Epidermal melanocyte (primary cell): ENCODE measurements around the gene AOAH.
"Not testable (repeated sequence)": the region's sequence is repeated elsewhere in the genome, so short reads cannot be mapped to it uniquely, and the experiment has no call there.

Experiments
- DNase-seq: peaks from one replicate; pipeline ENCODE4 v3.0.0; 2011; ENCODE audit warnings: low spot score; ENCODE audit not compliant: insufficient read length

The AOAH gene

GRCh38 chr7:36658335-36659171, 65.7 kb downstream of the AOAH start:
- DNase-seq = no peak

GRCh38 chr7:36657036-36657660, 67.1 kb downstream of the AOAH start:
- no peak for DNase-seq

DNA sequence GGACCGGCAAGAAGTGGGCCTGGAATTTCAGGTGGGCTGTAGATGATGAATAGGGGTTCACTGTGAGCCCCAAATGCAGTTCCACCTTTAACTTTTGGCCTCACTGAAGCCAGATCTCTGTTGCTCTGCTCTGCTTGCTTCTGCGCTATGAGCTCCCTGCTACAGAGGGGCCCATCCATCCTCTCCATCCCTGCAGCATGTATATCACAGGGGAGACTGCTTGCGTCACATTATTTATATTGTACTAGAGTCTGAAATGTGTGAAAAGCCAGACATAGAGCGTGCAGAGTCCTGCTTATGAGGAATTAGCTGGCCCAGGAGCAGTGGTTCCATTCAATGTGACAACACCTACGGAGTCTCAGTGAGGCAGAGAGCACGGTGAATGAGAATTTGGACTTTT, 69.9 kb downstream of the AOAH start:
- no peak for DNase-seq

DNA sequence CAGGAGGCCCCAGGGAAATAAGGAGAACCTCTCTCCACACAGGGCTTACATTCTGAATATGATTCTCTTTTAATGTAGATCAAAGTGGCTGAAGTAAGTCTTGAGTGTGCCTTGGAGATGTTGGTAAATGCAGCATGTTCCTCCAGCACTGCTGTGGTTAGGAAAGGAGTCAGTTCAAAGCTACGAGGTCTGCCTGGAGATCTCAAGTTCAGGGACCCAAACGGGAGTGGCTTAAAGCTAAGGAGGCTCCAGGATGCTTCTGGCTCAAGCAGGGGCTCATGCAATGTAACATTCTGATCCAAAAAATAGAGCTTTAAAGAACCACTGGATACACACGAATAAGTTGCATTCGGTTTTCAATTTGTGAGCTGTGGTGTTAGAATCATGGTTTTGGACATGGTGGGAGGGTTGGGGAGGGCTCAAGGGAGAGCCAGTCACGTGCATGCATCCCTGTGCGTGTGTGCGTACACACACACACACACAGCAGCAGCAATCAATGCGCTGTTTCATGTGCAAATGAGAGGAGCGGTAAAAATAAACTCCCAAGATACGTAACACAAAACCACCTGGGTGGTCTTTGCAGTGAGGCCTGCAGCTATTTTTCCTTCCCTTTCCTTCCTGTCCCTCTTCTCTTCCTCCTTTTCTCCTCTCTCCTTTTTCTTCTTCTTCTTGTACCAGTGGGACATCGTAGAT, 70.5 kb downstream of the AOAH start:
- DNase-seq = no peak

- DNase-seq = no peak
These were observed 71.2 kb downstream of the AOAH start for GRCh38 chr7:36653008-36653662.

- DNase-seq = no peak
These were observed 71.9 kb downstream of the AOAH start for GRCh38 chr7:36652431-36652830.

DNA sequence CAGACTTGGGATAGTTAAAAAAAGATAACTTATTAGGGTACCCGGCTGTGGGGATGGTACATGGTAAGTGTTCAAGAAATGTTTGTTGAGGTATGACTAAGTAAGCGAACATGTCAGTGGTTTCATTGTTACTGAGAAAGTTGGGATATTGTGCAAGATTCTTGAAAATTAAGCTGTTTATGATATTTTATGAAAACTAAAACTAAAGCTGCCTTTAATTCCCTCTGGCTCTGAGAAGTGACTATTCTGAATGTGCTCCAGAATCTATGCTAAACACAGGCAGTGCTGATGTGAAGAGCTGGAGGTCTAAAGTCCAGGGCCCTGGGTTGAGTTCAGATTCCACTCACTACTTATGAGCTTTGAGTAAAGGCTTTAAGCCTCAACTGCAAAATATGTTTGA, 72.9 kb downstream of the AOAH start:
- DNase-seq = no peak

GRCh38 chr7:36650766-36651312, 73.5 kb downstream of the AOAH start:
- DNase-seq = no peak

- DNase-seq = no peak
These were observed 74.0 kb downstream of the AOAH start for GRCh38 chr7:36650320-36650719.

DNA sequence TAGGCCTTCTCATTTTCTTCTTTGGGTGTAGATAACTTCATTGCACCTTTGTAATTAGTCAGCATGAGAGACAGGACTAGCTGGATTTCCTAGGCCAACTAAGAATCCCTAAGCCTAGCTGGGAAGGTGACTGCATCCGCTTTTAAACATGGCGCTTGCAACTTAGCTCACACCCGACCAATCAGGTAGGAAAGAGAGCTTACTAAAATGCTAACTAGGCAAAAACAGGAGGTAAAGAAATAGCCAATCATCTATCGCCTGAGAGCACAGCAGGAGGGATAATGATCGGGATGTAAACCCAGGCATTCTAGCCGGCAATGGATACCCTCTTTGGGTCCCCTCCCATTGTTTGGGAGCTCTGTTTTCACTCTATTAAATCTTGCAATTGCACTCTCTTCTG, 75.0 kb downstream of the AOAH start:
- DNase-seq = not testable (repeated sequence)

DNA sequence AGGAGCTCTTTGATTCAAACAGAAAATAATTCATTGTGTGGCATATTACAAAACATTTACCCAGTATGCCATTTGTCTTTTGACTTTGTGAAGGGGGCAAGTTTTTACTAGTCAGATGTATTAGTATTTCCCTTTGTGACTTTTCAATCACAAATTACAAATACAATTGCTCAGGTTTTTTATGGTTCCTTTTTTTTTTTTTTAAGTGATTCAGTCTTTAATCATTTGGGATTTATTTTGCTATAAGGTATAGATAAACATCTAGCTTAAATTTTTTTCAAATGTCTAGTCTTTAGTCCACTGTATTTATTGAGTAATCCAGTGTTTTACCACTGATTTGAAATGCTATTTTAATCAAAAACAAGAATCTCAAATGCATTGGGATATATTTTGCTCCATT, 75.9 kb downstream of the AOAH start:
- DNase-seq = no peak

- DNase-seq = no peak
These were observed 79.5 kb downstream of the AOAH start for GRCh38 chr7:36644625-36645422.

- no peak for DNase-seq
These were observed 81.9 kb downstream of the AOAH start for GRCh38 chr7:36642414-36642813.

- DNase-seq = no peak
These were observed 82.3 kb downstream of the AOAH start for GRCh38 chr7:36642010-36642409.

- no peak for DNase-seq
These were observed 83.6 kb downstream of the AOAH start for GRCh38 chr7:36640682-36641081.

DNA sequence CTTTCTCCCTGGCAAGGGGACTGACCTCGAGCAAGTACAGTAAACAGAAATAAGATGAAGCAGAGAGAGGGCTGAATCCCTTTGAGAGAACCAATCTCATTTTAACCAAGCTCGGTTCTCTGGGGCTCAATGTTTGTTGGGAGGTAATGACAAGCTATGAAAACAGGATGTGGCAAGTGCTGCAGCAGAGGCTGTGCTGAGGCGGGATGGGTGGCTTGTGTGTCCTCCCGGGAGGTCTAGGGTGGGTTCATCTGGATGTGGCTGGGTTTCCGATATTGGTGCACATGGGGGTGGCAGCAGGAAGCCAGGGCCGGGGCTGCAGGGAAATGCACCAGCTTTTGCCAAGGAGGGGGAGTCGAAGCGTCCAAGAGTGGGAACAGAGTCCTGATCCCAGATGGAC, 84.5 kb downstream of the AOAH start:
- no peak for DNase-seq

DNA sequence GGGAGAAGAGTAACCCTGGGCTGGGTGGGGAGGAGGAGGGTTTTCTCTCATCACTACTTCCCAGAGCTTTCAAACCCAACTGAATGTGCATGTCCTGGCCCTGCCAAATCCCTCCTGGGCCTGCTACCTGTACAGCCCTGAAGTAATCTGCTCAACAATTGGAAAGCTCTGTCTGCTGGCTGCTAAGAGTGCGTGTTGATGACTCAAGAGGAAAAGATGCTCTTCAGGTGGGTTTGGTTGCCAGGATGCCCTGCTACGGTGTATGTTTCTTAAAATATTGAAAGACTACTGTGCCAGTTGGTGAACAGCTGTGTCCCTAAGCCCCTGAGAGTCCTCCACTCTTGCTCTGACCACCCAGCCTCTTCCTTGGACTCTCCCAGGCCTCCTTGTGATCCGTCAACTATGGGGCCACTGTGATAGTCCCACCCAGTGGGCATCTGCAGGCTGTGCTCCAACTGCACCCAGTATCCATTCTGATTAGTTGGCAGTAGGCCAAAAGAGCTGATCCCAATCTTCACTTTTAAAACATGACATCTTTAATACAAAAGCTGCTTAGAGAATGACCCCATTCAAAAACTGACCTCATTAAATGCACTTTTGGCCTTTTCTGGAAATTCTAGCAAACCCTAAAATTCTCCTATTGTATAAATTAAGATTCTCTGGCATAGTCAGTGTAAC, 85.6 kb downstream of the AOAH start:
- no peak for DNase-seq

GRCh38 chr7:36638140-36638539, 86.2 kb downstream of the AOAH start:
- no peak for DNase-seq

- DNase-seq = no peak
These were observed 86.9 kb downstream of the AOAH start for GRCh38 chr7:36637417-36637816.

DNA sequence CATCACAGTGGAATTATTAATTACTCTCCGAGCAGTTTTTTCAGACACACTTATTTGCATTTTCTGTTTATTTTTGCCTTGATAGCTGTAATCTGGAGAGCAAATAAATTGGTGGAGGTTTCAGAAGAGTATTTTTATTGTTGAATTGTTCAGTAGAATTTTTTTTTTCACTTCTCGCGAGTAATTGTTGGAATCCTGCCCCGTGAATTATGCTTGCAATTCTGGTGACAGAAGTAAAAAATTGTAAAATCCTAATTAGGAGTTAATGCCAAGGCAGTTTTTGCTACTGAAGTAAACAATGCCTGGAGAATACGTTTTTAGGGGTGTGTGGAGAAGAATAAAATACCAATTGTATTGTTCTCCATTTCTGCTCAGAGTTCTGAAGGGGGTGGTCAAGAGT, 88.2 kb downstream of the AOAH start:
- no peak for DNase-seq
